Inflammatory macrophage treated with lipopolysaccharide for 1 hour (primary cell): ENCODE results near the gene HLCS.

Experiments used
- DNase-seq, 2 donors: peaks; one replicate each; pipeline ENCODE4 v3.0.0-alpha.2; 2020 to 2022

Gene HLCS

GRCh38 chr21:36735724-36736320 lies 230.6 kb downstream of the HLCS start:
- no peak for DNase-seq

GRCh38 chr21:36735201-36735515 lies 231.3 kb downstream of the HLCS start:
- no peak for DNase-seq

- no peak for DNase-seq
Measured at GRCh38 chr21:36734367-36735200, 231.9 kb downstream of the HLCS start.

- no peak for DNase-seq
Measured at GRCh38 chr21:36733857-36734256, 232.6 kb downstream of the HLCS start.

- DNase-seq = no peak
Measured at GRCh38 chr21:36732761-36733160, 233.7 kb downstream of the HLCS start.

GRCh38 chr21:36732217-36732616 lies 234.3 kb downstream of the HLCS start:
- no peak for DNase-seq

- no peak for DNase-seq
Measured at GRCh38 chr21:36730291-36731281, 235.9 kb downstream of the HLCS start.

- no peak for DNase-seq
Measured at GRCh38 chr21:36729310-36729970, 237.0 kb downstream of the HLCS start.

GRCh38 chr21:36728371-36729111 lies 237.9 kb downstream of the HLCS start:
- no peak for DNase-seq

GRCh38 chr21:36727866-36728265 lies 238.6 kb downstream of the HLCS start:
- no peak for DNase-seq

- no peak for DNase-seq
Measured at GRCh38 chr21:36725793-36726386, 240.6 kb downstream of the HLCS start.

GRCh38 chr21:36724660-36725059 lies 241.8 kb downstream of the HLCS start:
- no peak for DNase-seq

- DNase-seq = no peak
Measured at GRCh38 chr21:36723371-36723881, 243.0 kb downstream of the HLCS start.

- DNase-seq = no peak
Measured at GRCh38 chr21:36722370-36723368, 243.8 kb downstream of the HLCS start.

- DNase-seq = no peak
Measured at GRCh38 chr21:36721817-36722216, 244.7 kb downstream of the HLCS start.

- no peak for DNase-seq
Measured at GRCh38 chr21:36719614-36720013, 246.9 kb downstream of the HLCS start.

GRCh38 chr21:36718951-36719501 lies 247.4 kb downstream of the HLCS start:
- DNase-seq = no peak

GRCh38 chr21:36717976-36718375 lies 248.5 kb downstream of the HLCS start:
- no peak for DNase-seq

GRCh38 chr21:36716836-36717235 lies 249.6 kb downstream of the HLCS start:
- DNase-seq = no peak

GRCh38 chr21:36716387-36716786 lies 250.1 kb downstream of the HLCS start:
- DNase-seq = no peak
